Measurements from ENCODE around the gene EMILIN2. TPM values are rescaled to one million over a fixed set of nuclear protein-coding genes. Genes with fewer than 3 reads are reported as not detected.
"Not testable (repeated sequence)": the region's sequence is repeated elsewhere in the genome, so short reads cannot be mapped to it uniquely, and the experiment has no call there.

EMILIN2 gene
- total RNA-seq, 1 donor from 2014 or later: 6.8 TPM

- Mint-ChIP-seq H3K9me3 (ENCODE audit: unreplicated experiment) (no peaks in the 10 kb centered on the region), H3K4me1 (ENCODE audit: unreplicated experiment) (peaks cover 13% of the 10 kb centered on the region), H3K27me3 (ENCODE audit: unreplicated experiment) (peaks cover 3% of the 10 kb centered on the region), H3K36me3 (ENCODE audit: low read depth, unreplicated experiment) (no peaks in the 10 kb centered on the region), H3K4me3 (ENCODE audit: unreplicated experiment) (no peak overlapping the region), H3K27ac (ENCODE audit: unreplicated experiment) (no peak overlapping the region)
- TF ChIP-seq, protein P1, sequence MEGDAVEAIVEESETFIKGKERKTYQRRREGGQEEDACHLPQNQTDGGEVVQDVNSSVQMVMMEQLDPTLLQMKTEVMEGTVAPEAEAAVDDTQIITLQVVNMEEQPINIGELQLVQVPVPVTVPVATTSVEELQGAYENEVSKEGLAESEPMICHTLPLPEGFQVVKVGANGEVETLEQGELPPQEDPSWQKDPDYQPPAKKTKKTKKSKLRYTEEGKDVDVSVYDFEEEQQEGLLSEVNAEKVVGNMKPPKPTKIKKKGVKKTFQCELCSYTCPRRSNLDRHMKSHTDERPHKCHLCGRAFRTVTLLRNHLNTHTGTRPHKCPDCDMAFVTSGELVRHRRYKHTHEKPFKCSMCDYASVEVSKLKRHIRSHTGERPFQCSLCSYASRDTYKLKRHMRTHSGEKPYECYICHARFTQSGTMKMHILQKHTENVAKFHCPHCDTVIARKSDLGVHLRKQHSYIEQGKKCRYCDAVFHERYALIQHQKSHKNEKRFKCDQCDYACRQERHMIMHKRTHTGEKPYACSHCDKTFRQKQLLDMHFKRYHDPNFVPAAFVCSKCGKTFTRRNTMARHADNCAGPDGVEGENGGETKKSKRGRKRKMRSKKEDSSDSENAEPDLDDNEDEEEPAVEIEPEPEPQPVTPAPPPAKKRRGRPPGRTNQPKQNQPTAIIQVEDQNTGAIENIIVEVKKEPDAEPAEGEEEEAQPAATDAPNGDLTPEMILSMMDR (IDR thresholded peaks at IDR 0.05; ENCODE audit: unreplicated experiment): no peak
- DNase-seq (ENCODE audit: low spot score): no peak
Measured at GRCh38 chr18:2855560-2856350, 8.9 kb downstream of the EMILIN2 start.

DNA sequence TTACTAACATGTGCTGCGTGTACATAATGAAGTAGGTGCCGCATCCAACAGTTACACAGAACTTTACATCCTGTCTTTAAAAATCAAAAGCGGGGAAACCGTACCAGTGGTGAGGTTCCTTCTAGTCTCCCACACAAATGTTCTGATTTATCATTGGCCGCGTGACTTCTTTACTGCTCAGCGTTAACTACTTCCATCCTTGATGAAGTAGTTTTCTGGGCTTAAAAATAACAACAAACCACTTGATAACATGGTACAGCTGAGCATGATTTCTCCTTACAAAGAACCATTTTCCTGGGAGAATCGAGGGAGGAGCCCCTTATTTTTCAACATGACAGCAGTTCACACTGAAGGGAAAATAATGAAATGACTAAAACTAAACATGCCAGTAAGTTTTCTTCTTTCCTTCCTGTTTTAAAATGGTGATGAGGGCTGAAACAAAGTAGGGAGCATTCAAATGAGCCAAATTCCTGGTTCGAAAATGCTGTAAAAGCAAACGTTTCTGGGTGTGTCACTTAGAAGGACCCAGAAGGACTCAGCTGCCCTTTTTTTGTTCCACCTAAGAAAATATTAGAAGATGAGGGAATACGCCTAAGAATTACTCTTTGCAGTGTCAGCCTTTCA is 9.9 kb downstream of the EMILIN2 start:
- TF ChIP-seq, protein P1 (IDR thresholded peaks at IDR 0.05; ENCODE audit: unreplicated experiment): no peak
- no peak for DNase-seq (ENCODE audit: low spot score)
- peaks cover 11% of the 10 kb centered on the region for H3K4me1 Mint-ChIP-seq (ENCODE audit: unreplicated experiment)
- H3K9me3 Mint-ChIP-seq (ENCODE audit: unreplicated experiment): no peaks in the 10 kb centered on the region
- H3K36me3 Mint-ChIP-seq (ENCODE audit: low read depth, unreplicated experiment): no peaks in the 10 kb centered on the region
- no peak overlapping the region for H3K4me3 Mint-ChIP-seq (ENCODE audit: unreplicated experiment)
- H3K27ac Mint-ChIP-seq (ENCODE audit: unreplicated experiment): no peak overlapping the region
- peaks cover 3% of the 10 kb centered on the region for H3K27me3 Mint-ChIP-seq (ENCODE audit: unreplicated experiment)

DNA sequence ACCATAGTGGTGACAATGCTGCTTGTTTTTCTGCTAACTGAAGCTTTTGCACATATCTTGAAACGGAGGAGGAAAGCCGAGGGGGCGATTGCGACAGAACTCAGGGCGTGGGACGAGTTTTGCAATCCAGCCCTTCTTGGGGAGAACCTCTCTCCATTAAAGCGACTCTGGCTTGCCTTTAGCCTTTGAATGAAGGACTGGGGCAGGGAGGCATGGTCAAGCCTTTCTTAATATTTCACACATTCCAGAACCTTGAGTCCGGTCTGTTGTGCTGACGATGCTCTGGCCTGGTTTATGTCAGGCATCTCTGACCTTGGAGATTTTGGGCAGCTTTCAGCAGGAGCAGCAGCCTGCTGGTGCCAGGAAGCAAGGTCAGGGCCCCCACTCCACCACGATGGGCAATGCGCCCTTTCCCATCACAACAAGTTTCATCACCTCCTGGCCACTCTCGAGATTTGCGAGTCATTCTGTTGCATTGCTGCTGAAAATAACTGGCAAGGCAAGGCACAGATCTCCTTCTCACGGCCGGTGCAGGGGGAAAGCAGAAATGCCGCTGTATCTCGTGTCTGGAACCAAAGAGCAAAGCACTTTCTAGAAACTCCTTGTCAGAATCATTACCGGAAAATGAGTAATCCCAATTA is 10.8 kb downstream of the EMILIN2 start:
- no peaks in the 10 kb centered on the region for H3K36me3 Mint-ChIP-seq (ENCODE audit: low read depth, unreplicated experiment)
- no peak overlapping the region for H3K27ac Mint-ChIP-seq (ENCODE audit: unreplicated experiment)
- DNase-seq (ENCODE audit: low spot score): no peak
- TF ChIP-seq, protein P1 (IDR thresholded peaks at IDR 0.05; ENCODE audit: unreplicated experiment): no peak
- no peaks in the 10 kb centered on the region for H3K9me3 Mint-ChIP-seq (ENCODE audit: unreplicated experiment)
- peaks cover 11% of the 10 kb centered on the region for H3K4me1 Mint-ChIP-seq (ENCODE audit: unreplicated experiment)
- peaks cover 3% of the 10 kb centered on the region for H3K27me3 Mint-ChIP-seq (ENCODE audit: unreplicated experiment)
- no peak overlapping the region for H3K4me3 Mint-ChIP-seq (ENCODE audit: unreplicated experiment)

GRCh38 chr18:2860397-2860796 is 13.6 kb downstream of the EMILIN2 start:
- H3K27ac Mint-ChIP-seq (ENCODE audit: unreplicated experiment); H3K4me1 Mint-ChIP-seq (ENCODE audit: unreplicated experiment); DNase-seq (ENCODE audit: low spot score); H3K4me3 Mint-ChIP-seq (ENCODE audit: unreplicated experiment); H3K36me3 Mint-ChIP-seq (ENCODE audit: low read depth, unreplicated experiment); H3K27me3 Mint-ChIP-seq (ENCODE audit: unreplicated experiment); H3K9me3 Mint-ChIP-seq (ENCODE audit: unreplicated experiment): not testable (repeated sequence)

DNA sequence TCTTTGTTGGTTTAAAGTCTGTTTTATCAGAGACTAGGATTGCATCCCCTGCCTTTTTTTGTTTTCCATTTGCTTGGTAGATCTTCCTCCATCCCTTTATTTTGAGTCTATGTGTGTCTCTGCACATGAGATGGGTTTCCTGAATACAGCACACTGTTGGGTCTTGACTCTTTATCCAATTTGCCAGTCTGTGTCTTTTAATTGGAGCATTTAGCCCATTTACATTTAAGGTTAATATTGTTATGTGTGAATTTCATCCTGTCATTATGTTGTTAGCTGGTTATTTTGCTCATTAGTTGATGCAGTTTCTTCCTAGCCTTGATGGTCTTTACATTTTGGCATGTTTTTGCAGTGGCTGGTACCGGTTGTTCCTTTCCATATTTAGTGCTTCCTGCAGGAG is 17.2 kb downstream of the EMILIN2 start:
- not testable (repeated sequence) for H3K27ac Mint-ChIP-seq (ENCODE audit: unreplicated experiment); H3K4me3 Mint-ChIP-seq (ENCODE audit: unreplicated experiment); DNase-seq (ENCODE audit: low spot score); H3K9me3 Mint-ChIP-seq (ENCODE audit: unreplicated experiment); H3K4me1 Mint-ChIP-seq (ENCODE audit: unreplicated experiment); H3K36me3 Mint-ChIP-seq (ENCODE audit: low read depth, unreplicated experiment); H3K27me3 Mint-ChIP-seq (ENCODE audit: unreplicated experiment)

- not testable (repeated sequence) for H3K27me3 Mint-ChIP-seq (ENCODE audit: unreplicated experiment); H3K27ac Mint-ChIP-seq (ENCODE audit: unreplicated experiment); H3K4me1 Mint-ChIP-seq (ENCODE audit: unreplicated experiment); H3K9me3 Mint-ChIP-seq (ENCODE audit: unreplicated experiment); H3K36me3 Mint-ChIP-seq (ENCODE audit: low read depth, unreplicated experiment); DNase-seq (ENCODE audit: low spot score); H3K4me3 Mint-ChIP-seq (ENCODE audit: unreplicated experiment)
Measured at GRCh38 chr18:2866465-2866864, 19.7 kb downstream of the EMILIN2 start.
